Astrocyte of the hippocampus (primary cell): ENCODE results near the gene MXRA8.

Experiments
- DNase-seq: peaks from one replicate; pipeline ENCODE4 v3.0.0; 2011; ENCODE audit warnings: low read depth, low spot score

Gene MXRA8

DNA sequence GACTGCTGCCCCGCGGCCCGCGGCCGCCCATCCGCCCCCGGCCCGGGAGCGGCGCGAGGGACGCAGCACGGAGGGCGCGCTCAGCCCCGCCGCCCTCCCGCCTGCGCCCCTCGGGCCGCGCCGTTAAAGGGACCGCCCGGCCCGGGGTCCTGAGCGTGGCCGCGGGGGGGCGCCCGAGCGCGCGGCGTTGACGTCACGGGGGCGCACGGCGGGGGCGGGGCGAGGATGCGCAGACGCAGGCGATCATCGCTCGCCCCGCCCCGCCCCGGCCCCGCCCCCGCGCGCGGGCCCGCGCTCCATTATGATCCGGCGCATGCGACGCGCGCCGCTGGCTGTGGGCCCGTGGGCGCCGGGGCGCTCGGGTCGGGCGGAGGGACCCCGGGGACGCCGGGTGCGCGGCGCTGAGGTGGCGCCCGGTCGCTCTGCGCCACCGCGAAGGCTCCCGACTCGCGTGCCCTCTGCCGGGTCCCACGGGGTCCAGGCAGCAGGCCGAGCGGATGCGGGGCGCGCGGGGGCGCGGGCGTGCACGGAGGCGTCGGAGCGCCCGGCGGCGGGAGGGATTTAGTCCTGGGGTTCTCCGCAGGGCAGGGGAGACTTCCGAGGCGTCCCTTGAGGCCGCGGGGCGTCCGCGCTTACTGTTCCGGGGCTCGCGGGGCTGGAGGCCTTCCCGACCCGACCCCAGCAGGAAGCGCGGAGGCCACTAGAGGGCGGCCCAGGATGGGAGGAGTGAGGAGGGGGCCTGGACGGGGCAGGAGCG lies 8.9 kb downstream of the MXRA8 start, which contains the start of gene DVL1:
DVL1 (minus strand) TSS at position 163 of the 757 bp plus-strand sequence. CDS start 353 bp downstream, outside the sequence.
- peak; percentile 91 for DNase-seq

DNA sequence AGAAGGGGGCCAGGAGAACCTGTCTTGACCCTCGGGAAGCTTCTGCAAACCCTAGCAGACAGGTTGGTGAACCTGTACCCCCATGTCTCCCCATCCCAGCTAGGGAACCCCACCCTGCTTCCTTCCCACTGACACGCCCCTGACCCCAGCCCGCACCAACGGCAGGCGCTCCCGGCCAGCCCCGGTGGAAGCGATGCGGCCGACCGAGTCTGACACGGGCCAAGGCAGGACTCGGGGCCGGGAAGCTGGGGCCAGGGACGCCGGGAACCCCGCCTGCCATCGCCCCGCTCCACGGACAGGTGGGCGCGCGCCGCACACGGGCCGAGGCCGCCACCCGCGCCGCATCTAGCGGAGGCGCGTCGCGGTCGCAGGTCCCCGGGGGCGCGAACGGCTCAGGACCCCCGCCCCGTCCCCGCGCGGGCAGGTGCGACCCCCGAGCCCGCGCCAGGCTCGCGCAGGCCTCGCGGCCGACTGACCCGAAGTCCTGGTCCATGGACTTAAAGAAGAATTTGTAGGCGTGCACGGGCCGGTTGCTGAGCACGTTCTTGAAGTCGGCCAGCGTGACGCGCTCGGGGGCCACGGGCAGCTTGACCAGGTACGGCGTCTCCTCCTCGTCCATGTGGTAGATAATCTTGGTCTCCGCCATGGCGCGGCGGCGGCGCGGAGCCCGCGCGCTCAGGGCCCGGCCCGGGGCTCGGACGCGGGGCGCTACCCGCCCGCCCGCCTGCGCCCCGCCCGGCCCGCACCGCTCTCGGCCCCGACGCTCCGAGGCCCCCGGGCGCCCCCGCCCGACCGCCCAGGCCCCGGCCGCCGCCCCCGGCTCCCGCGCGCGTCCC lies 9.7 kb downstream of the MXRA8 start:
- peak; percentile 68 for DNase-seq

DNA sequence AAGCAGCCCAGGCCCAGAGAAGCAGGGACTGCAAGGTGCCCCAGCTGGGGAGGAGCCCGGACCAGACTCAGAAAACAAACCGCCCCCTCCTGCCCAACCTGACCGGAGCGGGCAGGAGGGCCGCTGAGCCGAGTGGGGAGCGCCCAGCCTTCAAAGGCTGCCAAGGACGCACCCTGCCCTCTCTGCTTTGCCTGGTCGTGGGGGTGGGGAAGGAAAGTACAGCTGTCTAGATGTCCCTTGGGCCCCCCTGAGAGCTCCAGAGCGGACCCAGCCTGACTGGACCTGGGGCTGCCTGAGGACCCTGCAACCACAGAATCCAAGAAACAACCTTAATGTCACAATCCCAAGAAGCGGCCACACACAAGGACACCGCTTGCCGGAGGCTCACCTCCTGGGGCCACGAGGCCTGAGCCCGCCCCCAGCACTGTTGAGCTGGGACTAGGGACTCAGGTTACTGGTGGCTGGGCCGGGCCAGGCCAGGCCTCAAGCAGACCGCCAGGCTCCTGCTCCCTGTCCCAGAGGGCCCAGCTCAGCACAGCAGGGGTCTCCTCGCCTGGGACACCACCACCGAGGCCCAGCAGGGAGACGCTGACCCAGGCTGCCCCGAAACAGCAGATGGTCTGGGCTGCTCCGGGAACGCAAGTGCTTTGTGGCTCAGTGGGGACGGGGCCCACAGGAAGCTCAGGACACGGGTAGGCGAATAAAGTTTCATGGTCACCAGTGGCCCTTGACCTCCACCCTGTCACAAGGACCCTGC lies 10.5 kb downstream of the MXRA8 start:
- DNase-seq = peak; percentile 57

DNA sequence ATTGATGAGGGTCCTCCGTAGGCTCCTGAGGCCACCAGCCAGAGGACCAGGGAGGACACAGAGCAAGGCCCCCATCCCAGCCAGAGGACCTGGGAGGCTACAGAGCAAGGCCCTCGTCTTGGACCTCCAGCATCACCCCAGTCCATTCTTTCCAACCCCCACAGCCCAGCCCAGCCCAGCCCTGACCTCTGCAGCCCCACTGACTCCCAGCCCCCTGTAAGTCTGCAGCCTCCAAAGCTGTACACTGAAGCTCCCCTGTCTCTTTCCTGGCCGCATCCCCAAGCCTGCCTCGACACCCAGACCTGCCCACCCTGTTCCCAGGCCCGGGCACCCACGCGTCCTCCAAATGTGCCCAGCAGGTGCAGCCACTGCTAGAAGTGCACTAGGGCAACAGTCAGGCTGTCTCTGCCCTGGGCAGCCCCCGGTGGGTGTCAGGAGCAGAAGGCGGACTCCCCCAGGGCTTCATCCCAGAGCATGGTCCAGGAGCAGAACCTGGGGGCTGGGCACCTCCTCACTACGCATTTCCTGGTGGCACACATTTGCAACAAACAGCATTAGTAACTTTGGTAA lies 11.2 kb downstream of the MXRA8 start:
- no peak for DNase-seq

DNA sequence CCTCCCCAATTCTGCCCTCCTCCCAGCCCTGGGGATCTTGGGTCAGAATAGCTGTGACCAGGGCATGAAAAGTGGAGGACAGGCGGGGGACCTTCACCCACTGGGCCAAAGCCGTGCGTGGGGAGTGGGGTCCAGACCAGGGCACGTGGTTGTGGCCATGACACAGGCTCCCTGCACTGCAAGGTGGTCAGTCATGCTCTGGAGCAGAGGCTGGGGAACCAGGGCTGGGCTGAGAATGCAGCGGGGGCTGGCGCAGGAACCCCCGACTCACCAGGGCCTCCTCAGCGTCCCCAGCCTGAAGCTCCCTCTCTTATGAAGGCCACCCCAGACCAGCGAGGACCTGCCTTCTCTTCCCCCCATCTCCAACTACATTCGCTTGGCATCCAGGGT lies 11.9 kb downstream of the MXRA8 start:
- no peak for DNase-seq

DNA sequence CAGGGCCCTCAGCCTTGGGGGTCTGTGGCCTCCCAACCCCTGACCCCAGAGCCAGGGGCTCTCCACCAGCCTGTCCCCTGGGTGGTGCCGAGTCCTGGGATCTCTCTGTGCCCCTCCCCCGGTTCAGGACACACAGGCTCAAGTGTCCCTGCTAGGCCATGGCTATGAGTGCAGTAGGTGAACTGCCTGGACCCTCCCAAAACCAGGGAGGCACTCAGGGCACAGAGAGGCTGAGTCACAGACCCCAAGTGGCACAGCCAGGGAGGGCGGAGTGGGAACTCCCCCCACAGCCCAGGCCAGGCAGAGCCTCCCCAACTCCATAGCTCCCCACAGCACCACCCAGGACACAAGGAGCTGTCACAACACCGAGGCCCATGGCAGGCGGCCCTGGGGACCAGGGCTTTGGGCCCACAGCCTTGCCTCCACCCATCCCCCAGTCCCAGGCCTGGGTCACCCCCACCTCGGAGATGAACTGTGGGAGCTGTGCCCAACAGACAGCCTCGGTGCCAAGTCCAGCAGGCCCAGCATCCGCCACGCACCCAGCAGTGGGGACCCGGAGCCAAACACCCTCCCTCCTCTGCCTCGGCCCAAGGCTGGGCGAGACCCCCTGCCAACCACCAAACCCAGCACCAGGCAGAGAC lies 12.4 kb downstream of the MXRA8 start:
- no peak for DNase-seq

DNA sequence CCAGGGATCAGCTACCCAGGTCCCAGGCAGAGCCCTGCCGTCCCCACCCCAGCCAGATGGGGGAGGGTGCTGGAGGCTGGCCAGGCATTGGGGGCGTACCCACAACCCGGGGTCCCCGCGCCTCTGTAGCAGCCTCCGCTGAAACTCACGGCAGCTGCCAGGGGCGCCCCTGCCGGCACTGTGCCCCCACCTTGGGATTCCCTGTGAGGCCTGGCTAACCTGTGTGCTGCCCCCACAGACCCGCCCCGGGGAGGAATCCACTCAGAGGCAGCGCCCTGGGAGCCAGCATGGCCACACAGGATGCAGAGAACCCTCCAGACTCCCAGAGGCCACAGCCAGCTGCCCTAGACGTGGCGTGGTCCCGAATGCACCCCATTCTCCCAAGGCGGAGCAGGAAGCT lies 13.0 kb downstream of the MXRA8 start:
- no peak for DNase-seq

DNA sequence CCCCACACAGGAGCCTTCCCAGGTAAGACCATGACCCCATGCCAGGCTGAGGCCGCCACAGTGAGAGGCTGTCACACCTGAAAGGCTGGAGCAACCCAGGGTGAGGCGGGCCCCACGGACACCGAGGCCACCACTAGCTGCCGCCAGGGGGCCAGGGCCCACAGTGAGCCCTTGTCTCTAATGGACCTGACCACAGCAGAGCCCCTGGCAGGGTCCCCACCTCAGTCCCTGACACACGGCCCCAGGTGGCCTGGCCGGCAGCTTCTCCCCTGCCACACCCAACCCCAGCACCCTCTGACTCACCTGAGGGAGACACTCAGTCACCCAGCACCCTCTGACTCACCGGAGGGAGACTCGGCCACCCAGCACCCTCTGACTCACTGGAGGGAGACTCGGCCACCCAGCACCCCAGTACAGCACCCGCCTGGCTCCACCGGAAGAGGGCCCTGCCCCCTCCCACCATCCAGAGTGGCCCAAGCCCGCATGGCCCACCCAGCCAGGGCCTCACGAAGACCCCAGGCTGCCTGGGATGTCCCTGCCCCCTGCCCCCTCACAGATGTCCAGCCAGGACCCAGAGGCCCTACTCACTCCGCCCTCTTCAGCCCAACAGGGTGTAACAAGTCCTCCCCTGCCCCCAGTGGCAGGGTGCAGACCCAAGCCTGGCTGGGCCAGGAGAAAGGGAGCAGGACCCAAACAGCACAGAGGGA lies 13.5 kb downstream of the MXRA8 start:
- peak; percentile 64 for DNase-seq

DNA sequence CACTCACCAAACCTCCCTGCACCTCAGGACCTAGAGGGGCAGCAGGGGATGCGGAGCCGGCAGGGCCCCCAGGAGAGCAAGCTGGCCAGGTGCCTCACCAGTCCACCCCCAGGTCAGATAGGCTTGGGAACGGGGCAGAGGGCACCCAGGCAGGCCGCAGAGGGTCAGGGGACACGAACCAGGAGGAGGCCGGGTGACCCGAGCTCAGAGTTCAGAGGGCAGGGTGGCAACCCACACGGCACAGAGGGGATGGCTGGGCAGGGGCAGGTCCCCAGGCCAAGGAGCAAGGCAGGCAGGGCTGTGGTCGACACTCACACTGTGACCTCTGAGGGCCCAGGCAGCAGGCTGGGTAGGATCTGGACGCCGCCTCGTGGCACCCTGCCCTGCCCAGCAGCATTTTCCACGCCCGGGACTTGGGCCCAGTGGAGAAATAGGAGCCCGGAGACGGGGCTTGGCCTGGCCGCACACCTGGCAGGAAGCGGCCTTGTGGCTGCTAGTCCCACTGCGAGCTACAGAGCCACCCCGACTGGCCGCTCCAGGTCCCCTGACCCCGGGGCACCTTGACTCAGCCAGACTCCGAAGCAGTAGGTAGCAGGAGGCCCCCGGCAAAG lies 14.4 kb downstream of the MXRA8 start:
- no peak for DNase-seq

DNA sequence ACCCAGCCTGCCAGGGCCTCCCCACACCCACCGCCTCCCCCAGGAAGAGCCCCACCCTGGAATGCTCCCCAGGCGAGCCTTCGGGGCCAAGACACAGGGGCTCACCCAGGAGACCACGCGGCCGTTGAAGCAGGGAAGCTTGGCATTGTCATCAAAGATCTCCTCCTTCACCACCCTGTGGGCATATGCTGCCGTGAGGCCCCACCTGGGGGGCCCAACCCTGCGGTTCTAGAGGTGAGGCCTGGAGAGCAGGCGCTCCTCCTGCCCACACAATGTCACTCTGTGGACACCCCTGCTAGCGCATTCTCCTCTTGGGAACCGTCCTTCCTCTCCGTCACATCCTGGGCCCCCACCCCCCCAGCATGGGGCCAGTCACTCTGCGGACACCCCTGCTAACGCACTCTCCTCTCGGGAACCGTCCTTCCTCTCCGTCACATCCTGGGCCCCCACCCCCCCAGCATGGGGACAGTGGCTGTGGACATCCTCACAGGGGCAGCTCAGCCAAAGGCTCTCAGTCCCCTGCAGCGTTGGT lies 15.7 kb downstream of the MXRA8 start:
- DNase-seq = no peak

DNA sequence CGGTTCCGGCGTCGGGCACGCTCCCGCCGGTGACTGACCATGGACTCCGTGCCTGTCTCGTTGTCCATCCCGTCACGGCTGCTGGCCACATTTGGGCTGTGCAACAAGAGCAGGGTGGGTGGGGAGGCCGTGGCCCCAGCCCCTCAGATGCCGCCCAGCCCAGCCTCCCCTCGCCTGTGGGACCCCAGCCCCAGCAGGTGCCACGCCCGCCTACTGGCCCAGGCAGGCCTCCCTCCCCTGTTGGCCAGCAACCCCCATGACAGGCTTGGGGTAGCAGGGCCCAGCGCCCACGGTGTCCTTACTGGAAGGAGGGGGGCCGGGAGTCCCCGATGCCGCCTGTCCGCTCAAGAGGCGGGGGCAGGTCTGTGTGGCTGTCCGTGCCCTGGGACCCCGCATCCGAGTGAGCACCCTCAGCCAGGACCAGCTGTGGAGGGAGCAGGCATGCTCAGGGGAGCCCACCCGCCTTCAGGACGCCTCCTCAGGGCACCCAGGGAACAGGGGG lies 16.2 kb downstream of the MXRA8 start:
- DNase-seq = no peak

DNA sequence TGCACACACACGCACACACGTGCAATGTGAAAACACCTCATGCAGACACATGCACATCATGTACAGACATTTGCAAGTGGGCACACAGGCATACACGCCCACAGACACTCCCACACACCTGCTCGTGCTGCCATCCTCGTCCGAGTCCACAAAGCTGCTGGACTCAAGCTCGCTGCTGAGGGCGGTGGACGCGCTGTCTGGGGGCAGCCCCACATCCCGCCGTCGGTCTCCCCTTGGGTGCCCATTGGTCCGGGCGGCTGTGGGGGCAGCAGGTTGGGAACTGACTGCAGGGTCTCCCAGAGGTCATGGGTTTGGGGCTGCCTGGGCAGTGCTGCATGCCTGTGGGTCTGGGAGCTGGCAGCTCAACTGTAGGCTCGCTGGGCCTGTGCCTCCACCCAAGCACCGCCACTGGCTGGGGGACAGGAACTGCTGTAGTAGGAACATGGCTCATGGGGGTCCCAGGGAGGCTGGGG lies 16.8 kb downstream of the MXRA8 start:
- no peak for DNase-seq

DNA sequence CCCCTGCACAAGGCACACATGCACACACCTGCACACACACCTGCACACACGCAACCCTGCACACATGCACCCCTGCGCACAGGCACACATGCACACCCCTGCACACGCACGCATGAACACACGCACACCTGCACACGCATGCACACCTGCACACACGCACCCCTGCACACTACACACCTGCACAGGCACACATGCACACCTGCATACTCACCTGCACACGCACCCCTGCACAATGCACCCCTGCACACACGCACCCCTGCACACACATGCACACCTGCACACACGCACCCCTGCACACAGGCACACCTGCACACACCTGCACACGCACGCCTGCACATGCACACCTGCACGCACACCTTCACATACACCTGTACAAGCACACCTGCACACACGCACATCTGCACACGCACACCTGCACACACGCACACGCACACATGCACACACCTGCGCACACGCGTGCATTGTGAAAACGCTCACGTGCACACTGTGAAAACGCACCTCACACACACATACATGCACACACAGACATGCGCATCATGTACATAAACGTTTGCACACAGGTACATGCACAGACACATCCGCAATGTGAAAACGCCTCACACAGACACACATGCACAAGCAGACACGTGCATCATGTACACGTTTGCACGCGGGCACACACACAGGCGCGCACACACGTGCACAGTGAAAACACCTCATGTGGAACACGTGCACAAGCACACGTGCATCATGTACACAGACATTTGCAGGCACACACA lies 17.4 kb downstream of the MXRA8 start:
- no peak for DNase-seq

DNA sequence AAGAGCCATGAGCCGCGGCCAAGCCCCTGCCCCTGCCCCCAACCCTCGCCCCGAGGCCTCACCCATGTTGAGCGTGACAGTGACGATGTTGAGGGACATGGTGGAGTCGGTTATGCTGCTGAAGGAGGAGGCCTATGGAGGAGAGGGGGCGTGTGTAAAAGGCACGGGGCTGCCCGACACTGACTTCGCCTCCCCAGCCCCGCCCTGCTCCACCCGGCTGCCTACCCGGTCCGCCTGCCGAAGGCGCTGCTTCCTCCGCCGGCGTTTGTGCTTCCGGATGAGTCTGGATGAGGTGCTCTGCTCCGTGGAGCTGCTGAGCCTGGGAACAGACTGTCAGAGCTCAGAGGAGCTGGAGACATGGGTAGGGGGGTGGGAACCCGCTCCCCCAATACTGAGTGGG lies 18.2 kb downstream of the MXRA8 start:
- DNase-seq = no peak

DNA sequence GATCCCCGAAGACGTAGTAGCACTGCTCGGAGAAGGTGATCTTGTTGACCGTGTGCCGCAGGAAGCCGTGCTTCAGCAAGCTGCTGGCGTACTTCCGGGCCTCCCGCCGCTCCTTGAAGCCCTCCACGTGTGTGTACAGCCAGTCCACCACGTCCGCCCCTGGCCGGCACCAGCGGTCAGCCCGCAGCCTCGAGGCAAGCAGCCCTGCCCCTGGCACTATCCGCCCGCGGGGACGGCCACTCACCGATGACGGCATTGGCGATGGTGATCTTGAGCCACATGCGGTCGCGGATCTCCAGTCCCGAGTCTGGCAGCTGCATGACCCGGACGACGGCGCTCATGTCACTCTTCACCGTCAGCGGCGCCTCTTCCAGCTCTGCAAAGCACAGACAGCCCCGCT lies 20.1 kb downstream of the MXRA8 start:
- DNase-seq = no peak

DNA sequence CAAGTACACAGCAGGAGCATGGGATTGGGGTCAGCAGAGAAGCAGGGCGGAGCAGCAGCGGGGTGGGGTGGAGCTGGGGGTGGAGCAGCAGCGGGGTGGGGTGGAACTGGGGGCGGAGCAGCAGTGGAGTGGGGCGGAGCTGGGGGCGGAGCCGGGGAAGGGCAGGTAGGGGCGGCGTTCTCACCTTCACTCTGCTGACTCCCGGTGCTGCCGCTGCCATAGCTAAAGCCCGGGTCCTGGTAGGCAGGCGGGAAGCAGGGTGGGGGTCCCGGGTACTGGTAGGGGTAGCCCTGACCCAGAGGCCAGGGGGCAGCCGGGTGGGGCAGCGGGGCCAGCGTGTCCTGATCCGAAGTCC lies 20.6 kb downstream of the MXRA8 start:
- DNase-seq = no peak

DNA sequence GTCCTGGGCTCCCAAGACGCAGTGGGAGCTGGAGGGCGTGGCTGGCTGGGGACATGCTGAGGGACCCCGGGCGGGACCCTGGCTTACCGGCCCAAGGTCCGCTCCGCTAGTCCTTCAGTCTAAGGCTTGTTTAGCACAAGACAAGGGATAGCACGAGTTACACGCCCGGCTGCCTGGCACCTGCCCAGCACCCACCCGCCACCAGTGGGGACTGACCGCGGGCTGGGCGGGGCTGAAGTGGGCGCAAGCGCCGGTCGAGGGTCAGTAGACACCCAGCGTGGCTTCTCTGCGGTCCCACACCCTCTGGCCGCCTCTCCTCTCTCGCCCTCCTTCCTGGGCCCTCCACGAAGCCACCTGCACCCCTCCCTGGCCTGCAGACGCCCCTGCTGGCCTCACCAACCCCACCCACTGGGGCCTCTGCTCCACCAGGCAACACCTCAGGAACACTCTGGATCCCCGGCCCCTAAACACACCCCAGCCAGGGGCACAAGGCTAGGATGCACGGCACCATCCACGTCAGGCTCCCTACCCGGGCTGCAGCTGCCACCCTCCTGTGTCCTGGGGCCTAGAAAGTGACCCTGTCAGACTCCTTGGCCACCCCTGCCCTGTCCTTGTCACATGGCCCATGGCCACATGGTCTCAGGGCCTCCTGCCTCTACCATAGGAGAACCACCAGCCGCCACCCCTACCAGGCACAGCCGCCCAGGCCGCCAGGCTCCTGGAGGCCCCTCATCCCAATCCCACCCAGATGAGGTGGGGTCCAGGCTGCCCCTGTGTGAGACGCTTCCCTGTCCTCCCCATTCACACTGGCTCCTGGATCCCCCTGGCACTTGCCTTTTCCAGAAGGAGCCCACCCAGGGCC lies 21.2 kb downstream of the MXRA8 start:
- no peak for DNase-seq

DNA sequence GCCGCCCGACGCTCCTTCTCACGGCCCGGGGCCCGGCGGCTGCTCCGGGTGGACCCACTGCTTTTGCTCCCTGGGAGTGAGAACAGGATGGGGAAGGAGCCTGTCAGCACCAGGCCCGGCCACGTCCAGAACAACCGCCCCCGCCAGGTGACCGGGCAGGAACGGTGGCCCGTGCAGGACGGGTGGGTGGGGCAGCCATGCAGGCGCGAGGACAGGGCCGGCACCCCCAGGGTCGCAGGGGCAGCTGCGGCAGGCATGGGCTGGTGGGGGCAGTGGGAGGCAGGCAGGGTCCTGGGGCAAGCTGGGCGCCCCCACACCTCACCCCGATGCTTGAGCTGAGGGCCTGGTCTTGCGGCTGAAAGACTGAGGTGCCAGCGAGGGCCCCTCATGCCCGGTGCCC lies 21.9 kb downstream of the MXRA8 start:
- DNase-seq = no peak
